HG02763 (cell line): ENCODE results near the gene NYAP1.
"Not testable (repeated sequence)": the region's sequence is repeated elsewhere in the genome, so short reads cannot be mapped to it uniquely, and the experiment has no call there.

Experiments
- ATAC-seq: cut with Tn5 transposase; IDR thresholded peaks from one replicate; pipeline ENCODE4 v1.9.1; 2021; ENCODE audit warnings: mild to moderate bottlenecking, moderate library complexity; ENCODE audit not compliant: unreplicated experiment

The NYAP1 gene

DNA sequence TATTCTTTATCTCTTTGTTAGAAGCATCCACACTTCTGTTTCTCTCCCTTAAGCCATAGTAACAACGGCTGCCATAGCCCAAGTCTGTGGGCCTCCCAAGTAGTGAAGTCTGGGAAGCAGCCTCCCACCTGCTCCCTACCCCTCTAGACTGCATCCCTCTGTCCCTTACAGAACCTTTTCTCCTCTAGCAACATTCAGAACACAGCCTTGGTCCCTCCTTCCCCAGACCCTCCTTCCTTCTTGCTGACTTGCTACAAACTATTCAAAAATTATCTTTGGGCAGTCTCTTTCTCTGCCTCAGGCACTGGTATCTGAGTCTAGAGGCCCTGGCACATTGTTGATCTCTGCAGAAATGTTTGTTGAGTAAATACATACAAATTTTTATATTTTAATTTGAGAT lies 2.3 kb upstream of the NYAP1 start:
- no peak for ATAC-seq

GRCh38 chr7:100482728-100483089 lies 1.0 kb upstream of the NYAP1 start:
- ATAC-seq, result no peak

GRCh38 chr7:100483090-100483721 lies 521 bp upstream of the NYAP1 start:
- peak; percentile 59 for ATAC-seq

DNA sequence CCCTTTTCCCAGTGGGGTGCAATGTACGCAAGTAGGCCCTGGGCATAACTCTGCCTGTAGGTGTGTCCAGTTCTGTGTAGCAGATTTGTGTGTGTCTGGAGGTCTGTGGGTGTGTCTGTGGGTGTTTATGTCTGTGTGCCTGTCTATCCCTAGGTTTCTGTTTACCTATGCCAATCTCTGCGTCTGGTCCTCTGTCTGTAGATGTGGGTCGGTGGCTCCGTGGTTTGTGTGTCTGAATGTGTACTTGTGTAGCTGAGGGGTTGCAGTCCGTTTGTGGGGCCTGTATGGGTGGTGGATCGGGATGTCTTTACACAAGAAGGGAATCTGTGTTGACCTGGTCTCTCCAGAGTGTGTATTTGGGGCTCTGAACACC lies 932 bp downstream of the NYAP1 start:
- ATAC-seq, result no peak

DNA sequence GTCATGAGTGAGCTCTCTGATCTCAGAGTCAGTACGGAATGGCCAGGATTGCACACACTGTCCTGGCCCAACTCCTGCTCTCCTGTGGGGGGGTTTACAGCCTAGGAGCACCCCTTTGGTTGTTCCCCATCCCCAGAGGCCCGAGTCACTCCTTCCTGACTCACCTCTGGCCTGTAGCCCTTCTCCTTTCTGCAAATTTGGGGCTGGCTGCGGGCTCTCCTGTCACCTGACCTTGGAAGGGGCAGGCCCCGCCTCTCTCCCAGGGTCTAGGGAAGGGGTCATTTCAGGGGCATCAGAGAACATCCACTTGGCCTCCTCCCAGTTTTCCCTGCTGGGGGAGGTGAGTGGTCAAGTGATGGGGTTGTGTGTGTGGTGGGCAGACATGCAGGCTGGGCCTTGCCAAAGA lies 1.7 kb downstream of the NYAP1 start:
- ATAC-seq, result no peak

- ATAC-seq, result no peak
These were observed 2.4 kb downstream of the NYAP1 start for GRCh38 chr7:100486111-100486636.

- no peak for ATAC-seq
These were observed 3.2 kb downstream of the NYAP1 start for GRCh38 chr7:100486753-100487446.

DNA sequence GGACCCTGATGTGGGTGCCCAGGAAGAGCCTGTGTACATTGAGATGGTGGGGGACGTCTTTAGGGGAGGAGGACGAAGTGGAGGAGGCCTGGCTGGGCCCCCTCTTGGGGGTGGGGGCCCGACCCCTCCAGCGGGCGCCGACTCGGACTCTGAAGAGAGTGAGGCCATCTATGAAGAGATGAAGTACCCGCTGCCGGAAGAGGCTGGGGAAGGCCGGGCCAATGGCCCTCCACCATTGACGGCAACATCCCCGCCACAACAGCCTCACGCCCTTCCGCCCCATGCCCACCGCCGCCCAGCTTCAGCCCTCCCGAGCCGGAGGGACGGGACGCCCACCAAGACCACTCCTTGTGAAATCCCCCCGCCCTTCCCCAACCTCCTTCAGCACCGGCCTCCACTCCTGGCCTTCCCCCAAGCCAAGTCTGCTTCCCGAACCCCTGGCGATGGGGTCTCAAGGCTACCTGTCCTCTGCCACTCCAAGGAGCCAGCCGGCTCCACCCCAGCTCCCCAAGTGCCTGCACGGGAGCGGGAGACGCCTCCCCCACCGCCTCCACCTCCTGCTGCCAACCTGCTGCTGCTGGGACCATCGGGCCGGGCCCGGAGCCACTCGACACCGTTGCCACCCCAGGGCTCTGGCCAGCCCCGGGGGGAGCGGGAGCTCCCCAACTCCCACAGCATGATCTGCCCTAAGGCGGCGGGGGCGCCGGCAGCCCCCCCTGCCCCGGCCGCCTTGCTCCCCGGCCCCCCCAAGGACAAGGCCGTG lies 4.8 kb downstream of the NYAP1 start:
- no peak for ATAC-seq

- ATAC-seq, result no peak
These were observed 5.4 kb downstream of the NYAP1 start for GRCh38 chr7:100489121-100489520.

DNA sequence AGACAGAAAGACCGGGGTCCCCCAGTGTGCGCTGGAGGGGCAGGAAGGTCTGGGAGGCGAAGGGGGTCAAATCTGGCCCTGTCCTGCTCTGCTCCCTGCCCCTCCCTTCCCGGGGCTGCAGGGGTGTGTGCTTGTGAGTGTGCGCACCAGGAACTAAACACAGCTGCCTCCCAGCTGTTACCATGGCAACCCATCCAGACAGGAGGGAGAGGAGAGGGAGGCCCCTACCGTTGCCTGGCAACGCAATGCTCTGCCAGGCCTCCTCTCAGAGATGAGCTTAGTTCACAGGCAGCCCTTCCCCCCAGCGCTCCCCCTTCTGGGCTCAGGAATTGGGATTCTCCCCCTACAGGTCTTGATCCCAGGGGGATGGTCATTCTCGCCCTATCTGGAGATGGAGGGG lies 6.1 kb downstream of the NYAP1 start:
- no peak for ATAC-seq

- ATAC-seq, result no peak
These were observed 6.9 kb downstream of the NYAP1 start for GRCh38 chr7:100490483-100491191.

DNA sequence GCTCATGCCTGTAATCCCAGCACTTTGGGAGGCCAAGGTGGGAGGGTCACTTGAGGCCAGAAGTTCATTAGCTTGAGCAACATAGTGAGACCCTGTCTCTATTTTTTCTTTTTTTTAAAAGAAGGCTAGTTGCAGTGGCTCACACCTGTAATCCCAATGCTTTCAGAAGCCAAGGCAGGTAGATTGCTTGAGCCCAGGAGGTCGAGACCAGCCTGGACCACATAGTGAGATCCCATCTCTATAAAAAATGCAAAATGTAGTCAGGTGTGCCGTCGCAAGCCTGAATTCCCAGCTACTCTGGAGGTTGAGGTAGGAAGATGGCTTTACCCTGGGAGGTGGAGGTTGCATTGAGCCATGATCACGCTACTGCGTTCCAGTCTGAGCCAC lies 7.5 kb downstream of the NYAP1 start:
- ATAC-seq, result no peak

DNA sequence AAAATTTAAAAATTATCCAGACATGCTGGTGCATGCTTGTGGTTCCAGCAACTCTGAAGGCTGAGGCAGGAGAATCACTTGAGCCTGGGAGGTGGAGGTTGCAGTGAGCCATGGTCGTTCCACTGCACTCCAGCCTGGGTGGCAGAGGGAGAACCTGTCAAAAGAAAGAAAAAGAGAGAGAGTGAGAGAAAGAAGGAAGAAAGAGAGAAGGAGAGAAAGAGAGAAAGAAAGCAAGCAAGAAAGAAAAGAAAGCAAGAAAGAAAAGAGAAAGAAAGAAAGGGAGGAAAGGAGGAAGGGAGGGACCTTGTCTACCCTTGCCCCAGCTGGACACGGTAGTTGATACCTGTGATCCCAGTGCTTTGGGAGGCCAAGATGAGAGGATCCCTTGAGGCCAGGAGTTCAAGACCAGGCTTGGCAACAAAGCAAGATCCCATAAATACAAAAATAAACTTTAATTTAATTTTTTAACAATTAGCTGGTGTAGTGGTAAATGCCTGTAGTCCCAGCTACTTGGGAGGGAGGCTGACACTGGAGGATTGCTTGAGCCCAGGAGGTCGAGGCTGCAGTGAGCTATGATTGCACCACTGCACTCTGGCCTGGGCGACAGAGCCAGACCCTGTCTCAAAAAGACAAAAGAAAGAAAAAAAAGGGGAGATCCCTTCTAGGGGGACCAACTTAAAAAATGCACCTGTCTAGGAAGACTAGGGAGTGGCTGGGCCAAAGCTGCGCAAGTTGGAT lies 9.2 kb downstream of the NYAP1 start:
- ATAC-seq, result no peak

DNA sequence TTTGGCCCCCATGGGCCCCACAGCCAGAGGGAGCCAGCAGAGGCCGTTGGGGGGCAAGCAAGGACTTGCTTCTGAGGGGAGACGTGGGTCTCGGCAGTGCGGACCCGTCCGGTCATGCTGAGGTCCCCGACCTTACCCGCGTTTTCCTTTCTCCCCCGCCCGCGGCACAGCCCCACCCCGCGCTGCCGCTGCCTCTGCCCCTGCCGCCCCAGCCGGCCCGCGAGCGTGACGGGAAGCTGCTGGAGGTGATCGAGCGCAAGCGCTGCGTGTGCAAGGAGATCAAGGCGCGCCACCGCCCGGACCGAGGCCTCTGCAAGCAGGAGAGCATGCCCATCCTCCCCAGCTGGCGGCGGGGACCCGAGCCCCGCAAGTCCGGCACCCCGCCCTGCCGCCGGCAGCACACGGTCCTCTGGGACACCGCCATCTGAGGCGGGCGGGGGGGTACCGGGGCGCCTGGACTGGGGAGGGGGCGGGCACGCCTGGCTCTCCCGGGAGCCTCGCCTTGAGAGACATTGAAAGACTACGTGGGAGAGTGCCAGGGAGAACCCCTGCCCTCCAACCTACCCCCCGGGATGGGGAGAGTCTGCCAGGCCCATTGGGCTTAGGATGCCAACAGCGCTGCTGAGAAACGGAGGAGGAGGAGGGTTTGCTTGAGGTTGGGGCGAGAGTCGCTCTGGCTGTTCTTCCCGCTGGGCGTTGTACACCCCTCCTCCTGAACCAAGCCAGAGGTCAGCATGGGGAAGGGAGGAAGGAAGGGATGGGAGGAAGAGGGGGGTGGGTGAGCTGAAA lies 9.9 kb downstream of the NYAP1 start:
- no peak for ATAC-seq

GRCh38 chr7:100496509-100496908 lies 12.8 kb downstream of the NYAP1 start:
- ATAC-seq, result no peak

DNA sequence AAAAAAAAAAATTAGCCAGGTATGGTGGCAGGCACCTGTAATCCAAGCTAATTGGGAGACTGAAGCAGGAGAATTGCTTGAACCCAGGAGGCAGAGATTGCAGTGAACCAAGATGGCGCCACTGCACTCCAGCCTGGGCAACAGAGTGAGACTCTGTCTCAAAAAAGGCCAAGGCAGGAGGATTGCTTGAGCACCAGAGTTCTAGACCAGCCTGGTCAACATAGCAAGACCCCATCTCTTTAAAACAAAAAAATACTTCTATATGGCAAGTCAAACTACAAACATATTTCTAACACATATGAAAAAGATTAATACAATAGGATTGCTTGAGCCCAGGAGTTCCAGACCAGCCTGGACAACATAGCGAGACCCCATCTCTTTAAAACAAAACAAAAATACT lies 17.0 kb downstream of the NYAP1 start:
- ATAC-seq, result not testable (repeated sequence)

DNA sequence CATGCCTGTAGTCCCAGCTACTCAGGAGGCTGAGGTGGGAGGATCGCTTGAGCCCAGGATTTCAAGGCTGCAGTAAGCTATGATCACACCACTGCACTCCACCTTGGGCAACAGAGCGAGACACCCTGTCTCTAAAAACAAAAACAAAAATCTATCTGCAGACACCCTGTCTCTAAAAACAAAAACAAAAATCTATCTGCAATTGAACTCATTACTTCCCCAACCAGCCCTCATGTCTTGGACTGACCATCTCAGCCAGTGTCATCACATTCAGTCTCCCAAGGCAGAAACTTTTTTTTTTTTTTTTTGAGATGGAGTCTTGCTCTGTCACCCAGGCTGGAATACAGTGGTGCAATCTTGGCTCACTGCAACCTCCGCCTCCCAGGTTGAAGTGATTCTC lies 20.3 kb downstream of the NYAP1 start:
- not testable (repeated sequence) for ATAC-seq

DNA sequence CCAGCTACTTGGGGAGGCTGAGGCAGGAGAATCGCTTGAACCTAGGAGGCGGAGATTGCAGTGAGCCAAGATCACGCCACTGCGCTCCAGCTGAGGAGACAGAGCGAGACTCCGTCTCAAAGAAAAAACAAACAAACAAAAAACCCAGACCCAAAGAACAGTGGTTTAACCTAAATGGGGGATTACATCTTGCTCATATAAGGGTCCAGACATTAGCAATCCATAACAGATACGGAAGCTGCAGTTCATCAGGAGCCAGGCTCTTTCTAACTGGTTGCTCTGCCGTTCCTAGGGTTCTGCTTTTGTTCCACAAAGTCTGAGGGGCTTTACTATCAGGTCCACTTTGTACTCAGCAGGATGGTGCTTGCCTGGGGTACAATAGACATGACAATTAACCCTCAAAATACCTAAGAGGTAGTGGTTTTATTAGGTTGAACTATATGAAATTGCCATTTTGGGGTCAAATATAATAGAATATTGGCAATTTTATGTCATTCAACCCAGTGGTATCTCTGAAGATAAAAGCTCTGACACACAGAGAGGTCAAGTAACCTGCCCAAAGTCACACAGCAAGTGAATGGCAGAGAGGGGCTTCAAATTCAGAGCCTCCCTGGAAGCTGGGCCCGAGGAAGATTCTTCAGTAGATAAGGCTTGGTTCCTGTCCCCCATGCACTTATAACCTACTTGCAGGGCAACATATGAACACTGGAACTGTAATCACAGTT lies 21.3 kb downstream of the NYAP1 start:
- no peak for ATAC-seq

DNA sequence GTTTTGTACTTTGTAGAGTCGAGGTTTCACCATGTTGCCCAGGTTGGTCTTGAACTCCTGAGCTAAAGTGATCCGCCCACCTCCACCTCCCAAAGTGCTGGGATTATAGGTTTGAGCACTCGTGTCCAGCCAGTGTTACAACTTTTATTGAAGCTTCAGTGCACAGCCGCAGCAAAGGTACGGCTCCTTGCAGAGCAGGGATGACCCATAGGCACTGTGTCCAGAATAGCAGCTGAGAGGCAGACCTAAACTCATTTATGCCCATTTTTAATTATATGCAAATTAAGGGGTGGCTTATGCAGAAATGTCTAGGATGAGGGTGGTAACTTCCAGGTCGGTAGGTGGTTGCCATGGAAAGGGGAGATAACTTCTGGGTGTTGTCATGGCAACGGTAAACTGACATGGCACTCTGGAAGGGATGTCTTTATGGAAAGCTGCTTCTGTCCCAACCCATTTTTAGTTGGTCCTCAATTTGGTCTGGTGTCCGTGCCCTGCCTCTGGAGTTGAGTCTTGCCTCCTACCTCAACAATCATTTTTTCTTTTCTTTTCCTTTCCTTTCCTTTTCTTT lies 22.7 kb downstream of the NYAP1 start:
- no peak for ATAC-seq
